Neuronal stem cell (in vitro differentiated cells): Measurements from ENCODE around the gene FOXN3.

ENCODE experiments used
- DNase-seq: peaks from one replicate; pipeline ENCODE4 v3.0.0-alpha.2; 2013; ENCODE audit warnings: low spot score
- H2AFZ ChIP-seq: one replicate; pipeline ENCODE4 v1.6.1; 2013; ENCODE audit warnings: mild to moderate bottlenecking, low read length, inconsistent platforms
- H2AK5ac ChIP-seq: 2 replicates; pipeline ENCODE4 v1.6.1; 2013; ENCODE audit warnings: low read depth, mild to moderate bottlenecking, inconsistent platforms, low read length, moderate library complexity, mixed read lengths
- H2BK120ac ChIP-seq: 2 replicates; pipeline ENCODE4 v1.6.1; 2013; ENCODE audit warnings: low read depth, mild to moderate bottlenecking, inconsistent platforms, low read length, moderate library complexity, mixed read lengths
- H2BK12ac ChIP-seq: one replicate; pipeline ENCODE4 v1.6.1; 2013; ENCODE audit warnings: low read length, inconsistent platforms
- H2BK15ac ChIP-seq: 2 replicates; pipeline ENCODE4 v1.6.1; 2013; ENCODE audit warnings: mild to moderate bottlenecking, low read length, inconsistent platforms, mixed read lengths
- H2BK5ac ChIP-seq: one replicate; pipeline ENCODE4 v1.6.1; 2013; ENCODE audit warnings: inconsistent platforms, mild to moderate bottlenecking, low read length, moderate library complexity
- H3K14ac ChIP-seq: one replicate; pipeline ENCODE4 v1.6.1; 2013; ENCODE audit warnings: low read length, inconsistent platforms
- H3K18ac ChIP-seq: 2 replicates; pipeline ENCODE4 v1.6.1; 2013; ENCODE audit warnings: low read length, inconsistent platforms
- H3K23ac ChIP-seq: 2 replicates; pipeline ENCODE4 v1.6.1; 2013; ENCODE audit warnings: low read depth, mild to moderate bottlenecking, mixed read lengths, low read length, inconsistent platforms; ENCODE audit not compliant: poor library complexity
- H3K27ac ChIP-seq: replicated peaks from 3 replicates; pipeline ENCODE4 v1.5.1; 2013; ENCODE audit warnings: low read length, inconsistent platforms
- H3K27me3 ChIP-seq, 3 experiments: 2 replicates each; pipeline ENCODE4 v1.6.1; 2013; ENCODE audit warnings: low read length in 3 of 3, mild to moderate bottlenecking in 2 of 3, inconsistent platforms in 1 of 3, low read depth in 1 of 3, mixed read lengths in 1 of 3, moderate library complexity in 1 of 3; ENCODE audit not compliant: control insufficient read depth in 3 of 3, insufficient read depth in 3 of 3
- H3K36me3 ChIP-seq, 2 donors: replicated peaks in 1 of 2; 2 replicates each; pipeline ENCODE4 v1.6.1; 2013; ENCODE audit warnings: low read length in 2 of 2; ENCODE audit not compliant: control insufficient read depth in 2 of 2, insufficient read depth in 2 of 2
- H3K4ac ChIP-seq: 2 replicates; pipeline ENCODE4 v1.6.1; 2013; ENCODE audit warnings: inconsistent platforms, mild to moderate bottlenecking, low read length, moderate library complexity
- H3K4me1 ChIP-seq, 2 donors: 1 replicate in 1 of 2; 2 replicates in 1 of 2; pipeline ENCODE4 v1.6.1; 2013; ENCODE audit warnings: low read length in 2 of 2, low read depth in 1 of 2; ENCODE audit not compliant: control insufficient read depth in 2 of 2, insufficient read depth in 1 of 2
- H3K4me2 ChIP-seq: one replicate; pipeline ENCODE4 v1.6.1; 2013; ENCODE audit warnings: mild to moderate bottlenecking, low read length, inconsistent platforms; ENCODE audit not compliant: insufficient read depth, poor library complexity, severe bottlenecking
- H3K4me3 ChIP-seq, 2 donors: 2 replicates each; pipeline ENCODE4 v1.5.1; 2013; ENCODE audit warnings: low read length in 2 of 2, mild to moderate bottlenecking in 2 of 2, inconsistent platforms in 1 of 2, moderate library complexity in 1 of 2
- H3K79me1 ChIP-seq: one replicate; pipeline ENCODE4 v1.6.1; 2013; ENCODE audit warnings: low read depth, mild to moderate bottlenecking, inconsistent platforms, low read length, moderate library complexity
- H3K9ac ChIP-seq: one replicate; pipeline ENCODE4 v1.6.1; 2013; ENCODE audit warnings: mild to moderate bottlenecking, low read depth, low read length, inconsistent platforms; ENCODE audit not compliant: poor library complexity
- H3K9me3 ChIP-seq, 2 donors: replicated peaks in 1 of 2; 2 replicates each; pipeline versions ENCODE3 to v1.6.1; 2013; ENCODE audit warnings: low read length in 2 of 2, mild to moderate bottlenecking in 2 of 2, inconsistent platforms in 1 of 2, low read depth in 1 of 2, mixed read lengths in 1 of 2, moderate library complexity in 1 of 2; ENCODE audit not compliant: control insufficient read depth in 2 of 2, insufficient read depth in 1 of 2
- H4K8ac ChIP-seq: one replicate; pipeline ENCODE4 v1.6.1; 2013; ENCODE audit warnings: low read depth, mild to moderate bottlenecking, inconsistent platforms, low read length, moderate library complexity
- H4K91ac ChIP-seq: one replicate; pipeline ENCODE4 v1.6.1; 2013; ENCODE audit warnings: low read length, low read depth, mild to moderate bottlenecking, inconsistent platforms; ENCODE audit not compliant: poor library complexity
- WGBS, 2 donors: extraction: QIAGEN DNeasy Blood & Tissue Kit; methylation state at CpG; one replicate each; pipeline ENCODE4 v1.1.7; 2013; ENCODE audit warnings: missing lambda C conversion rate in 2 of 2, mixed read lengths in 1 of 2; ENCODE audit not compliant: insufficient read length in 2 of 2, insufficient replicate concordance in 1 of 2; ENCODE audit errors: extremely low coverage in 2 of 2; 5-methylcytosine and 5-hydroxymethylcytosine counted together

The FOXN3 gene

DNA sequence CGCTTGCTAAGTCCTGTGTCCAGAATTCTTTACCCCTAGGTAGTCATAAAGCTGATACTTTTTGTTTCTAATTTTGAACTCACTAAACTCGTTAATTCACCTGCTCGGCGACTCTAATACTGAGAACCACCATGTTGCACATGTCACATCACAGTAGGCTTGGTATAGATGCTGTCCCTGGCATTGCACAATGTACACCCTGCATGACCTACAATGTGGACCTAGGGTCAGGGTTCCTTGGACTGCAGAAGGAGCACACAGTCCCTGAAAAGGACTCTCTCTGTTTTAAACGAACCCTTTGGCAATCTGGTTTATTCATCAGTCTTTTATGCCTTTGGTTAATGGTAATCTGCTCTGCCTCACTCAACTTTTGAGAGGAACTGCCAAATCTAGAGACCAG lies 272.4 kb downstream of the FOXN3 start:
- Histone ChIP-seq H2BK5ac (no peak overlapping the region), H3K9ac (no peak overlapping the region)
- no CpG with 5 or more reads among the region's 5 CpGs for WGBS, 2 donors

DNA sequence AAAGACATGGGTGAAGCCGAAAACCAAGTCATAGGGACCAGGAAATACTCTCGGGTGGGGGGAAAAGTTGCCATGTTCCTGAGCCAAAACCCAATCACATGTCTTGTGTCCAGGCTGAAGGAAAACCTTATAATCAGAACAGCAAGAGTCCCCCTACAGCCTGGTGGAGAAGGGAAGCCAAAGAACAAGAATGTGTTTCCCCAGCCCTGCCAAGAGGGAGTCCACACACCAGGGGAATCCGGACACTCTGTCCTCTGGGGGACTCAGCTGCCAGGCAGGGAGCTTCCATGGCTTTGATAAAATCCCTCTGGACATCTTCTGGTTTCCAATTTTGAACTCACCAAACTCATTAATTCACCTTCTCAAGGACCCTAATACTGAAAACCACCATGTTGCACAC lies 273.0 kb downstream of the FOXN3 start:
- no peak overlapping the region for H4K91ac ChIP-seq
- H4K8ac ChIP-seq, result no peak overlapping the region
- no peaks in the 10 kb centered on the region for H3K79me1 ChIP-seq
- H3K14ac ChIP-seq, result no peak overlapping the region
- H3K18ac ChIP-seq, result no peak overlapping the region
- no peak overlapping the region for H3K27ac ChIP-seq
- H3K4ac ChIP-seq, result no peak overlapping the region
- no peak overlapping the region for H2AK5ac ChIP-seq
- DNase-seq, result no peak
- no CpG with 5 or more reads among the region's 3 CpGs for WGBS, 2 donors
- H3K9me3 ChIP-seq, result no peaks in the 10 kb centered on the region
- H2BK120ac ChIP-seq, result no peak overlapping the region
- H3K23ac ChIP-seq, result no peak overlapping the region
- no peak overlapping the region for H2BK5ac ChIP-seq
- H3K4me2 ChIP-seq, result no peak overlapping the region
- no peak overlapping the region for H3K4me3 ChIP-seq
- H3K27me3 ChIP-seq, result no peaks in the 10 kb centered on the region
- H2BK12ac ChIP-seq, result no peak overlapping the region
- H2BK15ac ChIP-seq, result no peak overlapping the region
- H3K36me3 ChIP-seq, result no peaks in the 10 kb centered on the region
- H3K9ac ChIP-seq, result no peak overlapping the region
- peaks cover 0 to 5% of the 10 kb centered on the region in 2 donors for H3K4me1 ChIP-seq
- H2AFZ ChIP-seq, result no peak overlapping the region

More for the DNA sequence above, 272.4 kb downstream of the FOXN3 start:
- no peak overlapping the region for H2AK5ac ChIP-seq
- H3K9me3 ChIP-seq, result no peaks in the 10 kb centered on the region
- no peak overlapping the region for H3K4ac ChIP-seq
- DNase-seq, result no peak
- no peak overlapping the region for H3K4me3 ChIP-seq
- H3K79me1 ChIP-seq, result no peaks in the 10 kb centered on the region
- no peak overlapping the region for H3K4me2 ChIP-seq
- no peak overlapping the region for H3K18ac ChIP-seq
- no peaks in the 10 kb centered on the region for H3K36me3 ChIP-seq
- H3K27me3 ChIP-seq, result no peaks in the 10 kb centered on the region
- H3K14ac ChIP-seq, result no peak overlapping the region
- H3K4me1 ChIP-seq, result peaks cover 0 to 4% of the 10 kb centered on the region in 2 donors
- H2BK12ac ChIP-seq, result no peak overlapping the region
- no peak overlapping the region for H4K8ac ChIP-seq
- H3K27ac ChIP-seq, result no peak overlapping the region
- H2BK120ac ChIP-seq, result no peak overlapping the region
- no peak overlapping the region for H4K91ac ChIP-seq
- no peak overlapping the region for H2BK15ac ChIP-seq
- no peak overlapping the region for H2AFZ ChIP-seq
- no peak overlapping the region for H3K23ac ChIP-seq

DNA sequence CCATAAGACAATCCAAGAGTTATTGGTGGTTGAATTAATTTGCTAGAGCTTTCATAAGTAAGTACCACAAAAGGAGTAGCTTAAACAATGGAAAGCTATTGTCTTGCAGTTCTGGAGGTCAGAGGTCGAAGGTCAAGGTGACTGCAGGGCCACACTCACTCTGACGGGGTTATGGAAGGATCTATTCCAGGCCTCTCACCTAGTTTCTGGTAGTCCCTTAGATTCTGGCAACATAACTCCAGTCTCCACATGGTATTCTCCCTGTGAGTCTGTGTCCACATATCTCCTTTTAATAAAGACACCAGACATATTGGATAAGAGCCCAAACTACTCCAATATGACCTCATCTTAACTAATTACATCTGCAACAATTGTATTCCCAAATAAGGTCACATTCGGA lies 273.4 kb downstream of the FOXN3 start:
- no peak overlapping the region for H3K4me3 ChIP-seq
- H2AK5ac ChIP-seq, result no peak overlapping the region
- no peak overlapping the region for H3K23ac ChIP-seq
- no peaks in the 10 kb centered on the region for H3K79me1 ChIP-seq
- no peaks in the 10 kb centered on the region for H3K27me3 ChIP-seq
- no peak overlapping the region for H3K27ac ChIP-seq
- no peaks in the 10 kb centered on the region for H3K36me3 ChIP-seq
- H2BK5ac ChIP-seq, result no peak overlapping the region
- no peak overlapping the region for H3K4me2 ChIP-seq
- peaks cover 0 to 5% of the 10 kb centered on the region in 2 donors for H3K4me1 ChIP-seq
- H3K9ac ChIP-seq, result no peak overlapping the region
- H2BK120ac ChIP-seq, result no peak overlapping the region
- no peak overlapping the region for H2BK15ac ChIP-seq
- no peak overlapping the region for H4K91ac ChIP-seq
- no peak overlapping the region for H4K8ac ChIP-seq
- DNase-seq, result no peak
- no peak overlapping the region for H3K14ac ChIP-seq
- no peak overlapping the region for H3K18ac ChIP-seq
- no peak overlapping the region for H2AFZ ChIP-seq
- no peak overlapping the region for H2BK12ac ChIP-seq
- no peaks in the 10 kb centered on the region for H3K9me3 ChIP-seq
- H3K4ac ChIP-seq, result no peak overlapping the region
- no CpG with 5 or more reads among the region's 3 CpGs for WGBS, 2 donors

DNA sequence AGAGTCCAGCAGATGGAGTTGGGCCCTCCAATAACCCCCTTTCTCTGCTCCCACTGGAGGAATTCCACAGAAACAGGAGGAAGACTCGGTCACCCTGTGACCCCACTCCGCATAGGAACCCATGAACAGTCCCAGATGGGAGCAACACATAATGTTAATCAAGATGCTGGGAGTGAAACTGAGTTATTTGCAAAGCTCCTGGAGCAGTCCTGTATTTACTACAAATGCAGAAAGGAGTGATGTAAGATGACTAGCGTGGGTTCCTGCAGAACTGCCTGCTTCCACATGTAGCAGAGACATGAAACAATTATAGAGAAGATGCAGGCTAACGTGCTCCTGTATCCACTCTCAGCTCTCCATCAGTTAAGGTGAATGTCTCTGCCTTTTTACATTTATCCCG lies 274.7 kb downstream of the FOXN3 start:
- no peak overlapping the region for H2BK15ac ChIP-seq
- H2AFZ ChIP-seq, result no peak overlapping the region
- no peaks in the 10 kb centered on the region for H3K79me1 ChIP-seq
- H2BK120ac ChIP-seq, result no peak overlapping the region
- H2BK12ac ChIP-seq, result no peak overlapping the region
- H3K4me1 ChIP-seq, result peaks cover 0 to 5% of the 10 kb centered on the region in 2 donors
- H2AK5ac ChIP-seq, result no peak overlapping the region
- H2BK5ac ChIP-seq, result no peak overlapping the region
- H4K91ac ChIP-seq, result no peak overlapping the region
- H3K9me3 ChIP-seq, result peaks cover 0 to under 1% of the 10 kb centered on the region in 2 donors
- H3K4me3 ChIP-seq, result no peak overlapping the region
- DNase-seq, result no peak
- no peak overlapping the region for H3K23ac ChIP-seq
- no peak overlapping the region for H3K9ac ChIP-seq
- no peaks in the 10 kb centered on the region for H3K36me3 ChIP-seq
- H3K27ac ChIP-seq, result no peak overlapping the region
- H3K4ac ChIP-seq, result no peak overlapping the region
- no peaks in the 10 kb centered on the region for H3K27me3 ChIP-seq
- no CpG with 5 or more reads among the region's 5 CpGs for WGBS, 2 donors
- no peak overlapping the region for H3K18ac ChIP-seq
- H4K8ac ChIP-seq, result no peak overlapping the region
- no peak overlapping the region for H3K14ac ChIP-seq
- H3K4me2 ChIP-seq, result no peak overlapping the region
